Measurements from ENCODE around the gene RAB24. TPM values are rescaled to one million over a fixed set of nuclear protein-coding genes. Genes with fewer than 3 reads are reported as not detected.

Gene RAB24
- total RNA-seq, 1 experiment from 2014 or later: 40.3 TPM

GRCh38 chr5:177314376-177315342, 11.1 kb upstream of the RAB24 start:
- ChIA-PET POLR2A (ENCODE audit: unreplicated experiment) (no interaction called here), CTCF (no interaction called here)
- intact Hi-C loops (cut with micrococcal nuclease): no loop called here

GRCh38 chr5:177313561-177314259, 10.2 kb upstream of the RAB24 start:
- Histone ChIP-seq H3K36me3 (ENCODE audit: low read depth, low read length) (no peaks in the 10 kb centered on the region; the same call in 1 of the 2 replicates), H3K27ac (ENCODE audit: low read length) (no peak overlapping the region), H3K4me2 (ENCODE audit: low read length) (peak overlapping the region; percentile 78), H2AFZ (ENCODE audit: low read length) (no peak overlapping the region), H3K4me3 (ENCODE audit: low read length) (no peak overlapping the region; the same call in 1 of the 2 replicates), H3K79me2 (ENCODE audit: low read length) (peaks cover 28% of the 10 kb centered on the region), H3K9me3 (ENCODE audit: low read length) (no peaks in the 10 kb centered on the region), H3K27me3 (ENCODE audit: low read length) (no peaks in the 10 kb centered on the region), H3K9ac (ENCODE audit: low read length) (no peak overlapping the region), H4K20me1 (ENCODE audit: low read length) (no peaks in the 10 kb centered on the region; the same call in 1 of the 2 replicates), H3K9me2 (replicated peaks; ENCODE audit: low read length) (no peaks in the 10 kb centered on the region), H3K4me1 (ENCODE audit: insufficient read depth, low read length) (peaks cover 22% of the 10 kb centered on the region), H3F3A (ENCODE audit: low read length, unreplicated experiment) (no peaks in the 10 kb centered on the region)
- ChIA-PET POLR2A (ENCODE audit: unreplicated experiment) (no interaction called here), CTCF (no interaction called here)
- no peak for DNase-seq
- no TSS peak for BruUV-seq (replicated peaks)
- intact Hi-C loops (cut with micrococcal nuclease): no loop called here
- TF ChIP-seq EZH2 (IDR thresholded peaks at IDR 0.05; ENCODE audit: low read length, unreplicated experiment) (no peak), EZH2phosphoT487 (IDR thresholded peaks at IDR 0.05; ENCODE audit: borderline replicate concordance, low read length) (no peak), CTCF (conservative IDR thresholded peaks at IDR 0.05; ENCODE audit: low read depth, low read length) (no peak)
- ATAC-seq: no peak

More at GRCh38 chr5:177314376-177315342, 11.1 kb upstream of the RAB24 start:
- H3F3A ChIP-seq (ENCODE audit: low read length, unreplicated experiment): no peaks in the 10 kb centered on the region
- H3K4me3 ChIP-seq (ENCODE audit: low read length): no peak overlapping the region
- H3K4me2 ChIP-seq (ENCODE audit: low read length): no peak overlapping the region
- DNase-seq (no peak), ATAC-seq (no peak)
- H3K36me3 ChIP-seq (ENCODE audit: low read depth, low read length): no peaks in the 10 kb centered on the region
- no peak overlapping the region for H2AFZ ChIP-seq (ENCODE audit: low read length)
- H3K9me2 ChIP-seq (replicated peaks; ENCODE audit: low read length): no peaks in the 10 kb centered on the region
- peaks cover 22% of the 10 kb centered on the region for H3K4me1 ChIP-seq (ENCODE audit: insufficient read depth, low read length)
- no peaks in the 10 kb centered on the region for H3K27me3 ChIP-seq (ENCODE audit: low read length)
- no peak overlapping the region for H3K27ac ChIP-seq (ENCODE audit: low read length)
- no peak overlapping the region for H3K9ac ChIP-seq (ENCODE audit: low read length)
- H3K9me3 ChIP-seq (ENCODE audit: low read length): no peaks in the 10 kb centered on the region
- peaks cover 24% of the 10 kb centered on the region for H3K79me2 ChIP-seq (ENCODE audit: low read length)
- TF ChIP-seq CTCF (conservative IDR thresholded peaks at IDR 0.05; ENCODE audit: low read depth, low read length): no peak
- no peak for TF ChIP-seq EZH2 (IDR thresholded peaks at IDR 0.05; ENCODE audit: low read length, unreplicated experiment)
- TF ChIP-seq EZH2phosphoT487 (IDR thresholded peaks at IDR 0.05; ENCODE audit: borderline replicate concordance, low read length): no peak
- BruUV-seq (replicated peaks): no TSS peak
- no peaks in the 10 kb centered on the region; the same call in 1 of the 2 replicates for H4K20me1 ChIP-seq (ENCODE audit: low read length)

All from PC-3 (cell line).